HepG2 (cell line): Measurements from ENCODE around the gene PLD1. TPM values are rescaled to one million over a fixed set of nuclear protein-coding genes. Genes with fewer than 3 reads are reported as not detected.
A peak's percentile ranks its signal among the peaks of the same experiment; 100 is the strongest.

Experiments
- CHD4 ChIP-seq: fragments of 200-600 bp; sonication (generic); IDR thresholded peaks from 2 replicates; pipeline ENCODE4 v1.7.0; 2017; ENCODE audit warnings: mild to moderate bottlenecking, low read length, borderline replicate concordance
- HNF4G ChIP-seq, 2 experiments: sonication (generic) in 1 of 2; formaldehyde crosslinking in 1 of 2; IDR thresholded peaks; 2 replicates each; pipeline versions ENCODE4 v1.4.0 to v1.6.1; 2011 to 2020; ENCODE audit warnings: borderline replicate concordance in 2 of 2, low read depth in 2 of 2, mild to moderate bottlenecking in 2 of 2, low read length in 1 of 2, missing genetic modification reagents in 1 of 2, moderate library complexity in 1 of 2
- NPAS2 ChIP-seq: sonication (generic); formaldehyde crosslinking; IDR thresholded peaks from 2 replicates; pipeline ENCODE4 v1.8.0; 2022; ENCODE audit warnings: mild to moderate bottlenecking, missing genetic modification reagents, borderline replicate concordance
- PCBP2 ChIP-seq: fragments of 200-400 bp; formaldehyde crosslinking; optimal IDR thresholded peaks from 2 replicates; pipeline ENCODE3; 2018; ENCODE audit warnings: low read length, low read depth; ENCODE audit not compliant: poor library complexity, severe bottlenecking
- RFX1 ChIP-seq: fragments of 450-650 bp; IDR thresholded peaks from 2 replicates; pipeline ENCODE4 v1.6.1; 2017
- RORA ChIP-seq: sonication (generic); formaldehyde crosslinking; IDR thresholded peaks from 2 replicates; pipeline ENCODE4 v1.5.0; 2020; ENCODE audit warnings: mild to moderate bottlenecking, missing genetic modification reagents, moderate library complexity
- TEAD3 ChIP-seq: optimal IDR thresholded peaks from 2 replicates; pipeline ENCODE3; 2016; ENCODE audit warnings: borderline replicate concordance
- ZMYM2 ChIP-seq: sonication (generic); formaldehyde crosslinking; IDR thresholded peaks from 2 replicates; pipeline ENCODE4 v1.8.0; 2022; ENCODE audit warnings: mild to moderate bottlenecking, missing genetic modification reagents
- ZNF614 ChIP-seq: IDR thresholded peaks from 2 replicates; pipeline ENCODE4 v1.6.1; 2018; ENCODE audit warnings: missing biosample characterization, missing genetic modification reagents, inconsistent platforms, borderline replicate concordance
- ZNF883 ChIP-seq: sonication (generic); formaldehyde crosslinking; IDR thresholded peaks from 2 replicates; pipeline ENCODE4 v1.5.1; 2020; ENCODE audit warnings: mild to moderate bottlenecking, missing genetic modification reagents; ENCODE audit errors: not compliant biosample characterization
- polyA plus RNA-seq, 8 experiments: library from polyadenylated mRNA; depleted of rRNA in 3 of 8; stranded (reverse) in 7 of 8; unstranded in 1 of 8; fragments of >200 nt; fragmentation: Illumina TruSeq in 4 of 8; extraction: Trizol in 4 of 8; gene quantifications; 2 replicates each; pipeline versions ENCODE4 v1.2.1 to v1.2.3, GENCODE V29; 2011 to 2016; ENCODE audit warnings: low read depth in 4 of 8, missing spikeins in 1 of 8, mixed read lengths in 1 of 8; ENCODE audit not compliant: insufficient read depth in 1 of 8
- total RNA-seq, 5 experiments: library from RNA; depleted of rRNA; stranded (reverse); fragments of >200 nt; fragmentation: Illumina TruSeq; extraction: Trizol; gene quantifications; 2 replicates each; pipeline ENCODE4 v1.2.3, GENCODE V29; 2016; ENCODE audit warnings: low read depth in 1 of 5
- TF ChIP-seq, protein P1 (sequence below): sonication (generic); formaldehyde crosslinking; IDR thresholded peaks from 2 replicates; pipeline ENCODE4 v1.4.0; 2020; ENCODE audit warnings: missing genetic modification reagents
- TF ChIP-seq, protein P2 (sequence below), 2 experiments: fragments of 450-650 bp in 1 of 2; sonication (generic) in 1 of 2; formaldehyde crosslinking in 1 of 2; IDR thresholded peaks; 2 replicates each; pipeline versions ENCODE4 v1.6.1 to v1.8.0; 2016 to 2022; ENCODE audit warnings: antibody characterized with exemption in 1 of 2, mild to moderate bottlenecking in 1 of 2, missing genetic modification reagents in 1 of 2
- TF ChIP-seq, protein P3 (sequence below): sonication (generic); formaldehyde crosslinking; IDR thresholded peaks from 2 replicates; pipeline ENCODE4 v1.9.0; 2021; ENCODE audit warnings: missing genetic modification reagents, mild to moderate bottlenecking, borderline replicate concordance
- TF ChIP-seq, protein P4 (sequence below): sonication (generic); formaldehyde crosslinking; IDR thresholded peaks from 2 replicates; pipeline ENCODE4 v1.5.1; 2020; ENCODE audit warnings: missing genetic modification reagents, mild to moderate bottlenecking, borderline replicate concordance

PLD1 gene
- total and polyA plus RNA-seq, 2 of the 13 experiments (the other 11 are each of a cell fraction or from before 2014, with no cell fraction given): 27.1 to 59.4 TPM

DNA sequence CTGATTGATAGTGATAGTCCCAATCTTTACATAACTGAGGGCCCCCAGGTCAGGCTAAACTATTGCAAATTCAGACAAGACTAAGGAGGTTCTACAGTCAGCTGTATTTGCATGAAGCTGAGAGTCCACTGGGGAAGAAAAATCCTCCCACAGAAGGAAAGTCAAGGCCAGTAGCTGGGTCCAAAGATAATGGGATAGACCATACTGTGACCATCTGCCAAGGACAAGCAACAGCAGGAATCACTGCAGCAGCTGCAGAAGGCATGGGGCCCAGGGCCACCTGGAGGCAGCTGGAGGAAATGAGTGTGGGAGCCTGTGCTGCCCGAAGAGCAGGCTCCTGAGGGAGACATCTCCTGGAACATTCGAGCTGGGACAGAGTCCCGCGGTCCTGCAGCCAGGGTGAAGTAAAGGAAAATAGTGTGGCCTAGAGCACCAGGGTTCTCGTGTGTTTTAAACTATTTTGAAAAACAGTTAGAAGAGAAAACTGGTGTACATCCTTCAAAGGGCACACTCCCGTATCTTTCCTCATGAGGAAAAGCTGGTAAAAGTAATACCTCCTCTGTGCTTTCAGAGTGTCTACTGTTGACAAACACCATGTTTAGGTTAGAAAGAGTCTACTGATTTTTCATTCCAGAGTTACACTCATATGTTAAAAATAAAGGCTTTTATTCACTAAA is 19.7 kb upstream of the PLD1 start (continued):
- TF ChIP-seq, protein P1, sequence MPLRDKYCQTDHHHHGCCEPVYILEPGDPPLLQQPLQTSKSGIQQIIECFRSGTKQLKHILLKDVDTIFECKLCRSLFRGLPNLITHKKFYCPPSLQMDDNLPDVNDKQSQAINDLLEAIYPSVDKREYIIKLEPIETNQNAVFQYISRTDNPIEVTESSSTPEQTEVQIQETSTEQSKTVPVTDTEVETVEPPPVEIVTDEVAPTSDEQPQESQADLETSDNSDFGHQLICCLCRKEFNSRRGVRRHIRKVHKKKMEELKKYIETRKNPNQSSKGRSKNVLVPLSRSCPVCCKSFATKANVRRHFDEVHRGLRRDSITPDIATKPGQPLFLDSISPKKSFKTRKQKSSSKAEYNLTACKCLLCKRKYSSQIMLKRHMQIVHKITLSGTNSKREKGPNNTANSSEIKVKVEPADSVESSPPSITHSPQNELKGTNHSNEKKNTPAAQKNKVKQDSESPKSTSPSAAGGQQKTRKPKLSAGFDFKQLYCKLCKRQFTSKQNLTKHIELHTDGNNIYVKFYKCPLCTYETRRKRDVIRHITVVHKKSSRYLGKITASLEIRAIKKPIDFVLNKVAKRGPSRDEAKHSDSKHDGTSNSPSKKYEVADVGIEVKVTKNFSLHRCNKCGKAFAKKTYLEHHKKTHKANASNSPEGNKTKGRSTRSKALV (CRISPR knock-in tag): no peak
- TF ChIP-seq ZNF614 (CRISPR knock-in tag): peak; percentile 56; the same call in 1 of the 2 replicates
- TF ChIP-seq RORA (CRISPR knock-in tag): no peak
- TF ChIP-seq TEAD3 (CRISPR knock-in tag): peak; percentile 82
- TF ChIP-seq ZMYM2 (CRISPR knock-in tag): peak; percentile 75
- TF ChIP-seq, protein P2, sequence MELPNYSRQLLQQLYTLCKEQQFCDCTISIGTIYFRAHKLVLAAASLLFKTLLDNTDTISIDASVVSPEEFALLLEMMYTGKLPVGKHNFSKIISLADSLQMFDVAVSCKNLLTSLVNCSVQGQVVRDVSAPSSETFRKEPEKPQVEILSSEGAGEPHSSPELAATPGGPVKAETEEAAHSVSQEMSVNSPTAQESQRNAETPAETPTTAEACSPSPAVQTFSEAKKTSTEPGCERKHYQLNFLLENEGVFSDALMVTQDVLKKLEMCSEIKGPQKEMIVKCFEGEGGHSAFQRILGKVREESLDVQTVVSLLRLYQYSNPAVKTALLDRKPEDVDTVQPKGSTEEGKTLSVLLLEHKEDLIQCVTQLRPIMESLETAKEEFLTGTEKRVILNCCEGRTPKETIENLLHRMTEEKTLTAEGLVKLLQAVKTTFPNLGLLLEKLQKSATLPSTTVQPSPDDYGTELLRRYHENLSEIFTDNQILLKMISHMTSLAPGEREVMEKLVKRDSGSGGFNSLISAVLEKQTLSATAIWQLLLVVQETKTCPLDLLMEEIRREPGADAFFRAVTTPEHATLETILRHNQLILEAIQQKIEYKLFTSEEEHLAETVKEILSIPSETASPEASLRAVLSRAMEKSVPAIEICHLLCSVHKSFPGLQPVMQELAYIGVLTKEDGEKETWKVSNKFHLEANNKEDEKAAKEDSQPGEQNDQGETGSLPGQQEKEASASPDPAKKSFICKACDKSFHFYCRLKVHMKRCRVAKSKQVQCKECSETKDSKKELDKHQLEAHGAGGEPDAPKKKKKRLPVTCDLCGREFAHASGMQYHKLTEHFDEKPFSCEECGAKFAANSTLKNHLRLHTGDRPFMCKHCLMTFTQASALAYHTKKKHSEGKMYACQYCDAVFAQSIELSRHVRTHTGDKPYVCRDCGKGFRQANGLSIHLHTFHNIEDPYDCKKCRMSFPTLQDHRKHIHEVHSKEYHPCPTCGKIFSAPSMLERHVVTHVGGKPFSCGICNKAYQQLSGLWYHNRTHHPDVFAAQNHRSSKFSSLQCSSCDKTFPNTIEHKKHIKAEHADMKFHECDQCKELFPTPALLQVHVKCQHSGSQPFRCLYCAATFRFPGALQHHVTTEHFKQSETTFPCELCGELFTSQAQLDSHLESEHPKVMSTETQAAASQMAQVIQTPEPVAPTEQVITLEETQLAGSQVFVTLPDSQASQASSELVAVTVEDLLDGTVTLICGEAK (IDR thresholded peaks at IDR 0.05): no peak
- TF ChIP-seq, protein P2 (CRISPR knock-in tag; IDR thresholded peaks at IDR 0.05): no peak
- TF ChIP-seq ZNF883 (CRISPR knock-in tag): no peak
- TF ChIP-seq HNF4G (IDR thresholded peaks at IDR 0.05; ENCODE audit: borderline replicate concordance, low read depth, low read length): no peak; the same call in 1 of the 2 replicates
- TF ChIP-seq HNF4G (CRISPR knock-in tag; IDR thresholded peaks at IDR 0.05; ENCODE audit: borderline replicate concordance, low read depth): no peak
- no peak for TF ChIP-seq RFX1
- no peak for TF ChIP-seq NPAS2 (CRISPR knock-in tag)
- no peak for TF ChIP-seq PCBP2
- TF ChIP-seq CHD4: no peak
- TF ChIP-seq, protein P3, sequence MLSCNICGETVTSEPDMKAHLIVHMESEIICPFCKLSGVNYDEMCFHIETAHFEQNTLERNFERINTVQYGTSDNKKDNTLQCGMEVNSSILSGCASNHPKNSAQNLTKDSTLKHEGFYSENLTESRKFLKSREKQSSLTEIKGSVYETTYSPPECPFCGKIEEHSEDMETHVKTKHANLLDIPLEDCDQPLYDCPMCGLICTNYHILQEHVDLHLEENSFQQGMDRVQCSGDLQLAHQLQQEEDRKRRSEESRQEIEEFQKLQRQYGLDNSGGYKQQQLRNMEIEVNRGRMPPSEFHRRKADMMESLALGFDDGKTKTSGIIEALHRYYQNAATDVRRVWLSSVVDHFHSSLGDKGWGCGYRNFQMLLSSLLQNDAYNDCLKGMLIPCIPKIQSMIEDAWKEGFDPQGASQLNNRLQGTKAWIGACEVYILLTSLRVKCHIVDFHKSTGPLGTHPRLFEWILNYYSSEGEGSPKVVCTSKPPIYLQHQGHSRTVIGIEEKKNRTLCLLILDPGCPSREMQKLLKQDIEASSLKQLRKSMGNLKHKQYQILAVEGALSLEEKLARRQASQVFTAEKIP: no peak
- TF ChIP-seq, protein P4, sequence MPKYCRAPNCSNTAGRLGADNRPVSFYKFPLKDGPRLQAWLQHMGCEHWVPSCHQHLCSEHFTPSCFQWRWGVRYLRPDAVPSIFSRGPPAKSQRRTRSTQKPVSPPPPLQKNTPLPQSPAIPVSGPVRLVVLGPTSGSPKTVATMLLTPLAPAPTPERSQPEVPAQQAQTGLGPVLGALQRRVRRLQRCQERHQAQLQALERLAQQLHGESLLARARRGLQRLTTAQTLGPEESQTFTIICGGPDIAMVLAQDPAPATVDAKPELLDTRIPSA (CRISPR knock-in tag): no peak
